OCI-LY7 (cell line): Measurements from ENCODE around the gene CNDP1. TPM values are rescaled to one million over a fixed set of nuclear protein-coding genes. Genes with fewer than 3 reads are reported as not detected.

Experiments
- BruUV-seq: library from RNA; stranded (reverse); fragments of 400-500 nt; replicated peaks from 2 replicates; lab custom pipeline; 2021; lab: Mats Ljungman, UMichigan
- CTCF ChIA-PET: fragments of 300-600 bp; sonication (Branson Sonifier 250); formaldehyde crosslinking; loops from one replicate; lab custom pipeline; 2022; ENCODE audit warnings: antibody characterized with exemption; ENCODE audit not compliant: unreplicated experiment; lab: Charles Lee
- POLR2A ChIA-PET: fragments of 300-600 bp; sonication (Branson Sonifier 250); formaldehyde crosslinking; loops from one replicate; lab custom pipeline; 2022; ENCODE audit warnings: antibody characterized with exemption; lab: Charles Lee
- DNase-seq: peaks from one replicate; pipeline ENCODE4 v3.0.0-alpha.2; 2015; ENCODE audit warnings: low spot score
- H2AFZ ChIP-seq: fragments of 200-600 bp; sonication (generic), shearing (Covaris generic); 2 replicates; pipeline ENCODE4 v1.6.1; 2014; ENCODE audit warnings: mild to moderate bottlenecking, antibody characterized with exemption, low read length, moderate library complexity
- H3K27ac ChIP-seq: fragments of 200-600 bp; sonication (generic); 2 replicates; pipeline ENCODE4 v1.5.1; 2014; ENCODE audit warnings: mixed run types, low read depth, mild to moderate bottlenecking, moderate library complexity, low read length, inconsistent platforms; ENCODE audit not compliant: poor library complexity, severe bottlenecking
- H3K36me3 ChIP-seq: fragments of 200-600 bp; sonication (generic); 2 replicates; pipeline ENCODE4 v1.6.1; 2014; ENCODE audit warnings: mild to moderate bottlenecking, antibody characterized with exemption, low read length, moderate library complexity, mixed read lengths; ENCODE audit not compliant: insufficient read depth
- H3K4me1 ChIP-seq: fragments of 200-600 bp; sonication (generic); 2 replicates; pipeline ENCODE4 v1.5.1; 2014; ENCODE audit warnings: mild to moderate bottlenecking, low read length; ENCODE audit not compliant: insufficient read depth, poor library complexity, severe bottlenecking
- H3K4me2 ChIP-seq: fragments of 200-600 bp; sonication (generic); 2 replicates; pipeline ENCODE4 v1.6.1; 2014; ENCODE audit warnings: mild to moderate bottlenecking, low read length
- H3K4me3 ChIP-seq: fragments of 200-600 bp; sonication (generic); 2 replicates; pipeline ENCODE4 v1.5.1; 2014; ENCODE audit warnings: mild to moderate bottlenecking, low read depth, low read length; ENCODE audit not compliant: poor library complexity, severe bottlenecking
- H3K79me2 ChIP-seq: fragments of 200-600 bp; sonication (generic); 2 replicates; pipeline ENCODE4 v1.6.1; 2016; ENCODE audit warnings: low read depth, mild to moderate bottlenecking, low read length, moderate library complexity, mixed read lengths; ENCODE audit not compliant: insufficient read depth
- H3K9me2 ChIP-seq: fragments of 200-600 bp; sonication (generic); 2 replicates; pipeline ENCODE4 v1.6.1; 2016; ENCODE audit warnings: mild to moderate bottlenecking, low read length, mixed read lengths; ENCODE audit not compliant: insufficient read depth
- H3K9me3 ChIP-seq: fragments of 200-600 bp; sonication (generic); 2 replicates; pipeline ENCODE4 v1.6.1; 2014; ENCODE audit warnings: mild to moderate bottlenecking, mixed run types, low read length, mixed read lengths
- H4K20me1 ChIP-seq: fragments of 200-600 bp; sonication (generic); 2 replicates; pipeline ENCODE4 v1.6.1; 2014; ENCODE audit warnings: mild to moderate bottlenecking, antibody characterized with exemption, low read length, moderate library complexity, mixed read lengths; ENCODE audit not compliant: insufficient read depth
- EZH2phosphoT487 ChIP-seq: fragments of 200-600 bp; sonication (generic); IDR thresholded peaks from 2 replicates; pipeline ENCODE4 v1.6.1; 2018; ENCODE audit warnings: low read depth, borderline replicate concordance, mild to moderate bottlenecking, mixed run types, antibody characterized with exemption, low read length, moderate library complexity, mixed read lengths
- intact Hi-C: fragments of 100-400 bp; cut with micrococcal nuclease; formaldehyde crosslinking; loops from one replicate; pipeline ENCODE4 v1.10.0; 2022; ENCODE audit not compliant: unreplicated experiment
- total RNA-seq, 2 experiments: library from RNA; depleted of rRNA in 1 of 2; stranded (reverse); fragments of >200 nt in 1 of 2; shearing (Covaris generic) in 1 of 2; gene quantifications; 2 replicates each; pipeline ENCODE4 v1.2.3, GENCODE V29; 2014 to 2022
- TF ChIP-seq, protein P1 (sequence below): fragments of 200-600 bp; sonication (generic); conservative IDR thresholded peaks from 2 replicates; pipeline ENCODE4 v1.5.1; 2014; ENCODE audit warnings: mild to moderate bottlenecking, antibody characterized with exemption, low read length, moderate library complexity, mixed read lengths

Gene CNDP1
- total RNA-seq, 2 experiments from 2014 or later, result not detected

DNA sequence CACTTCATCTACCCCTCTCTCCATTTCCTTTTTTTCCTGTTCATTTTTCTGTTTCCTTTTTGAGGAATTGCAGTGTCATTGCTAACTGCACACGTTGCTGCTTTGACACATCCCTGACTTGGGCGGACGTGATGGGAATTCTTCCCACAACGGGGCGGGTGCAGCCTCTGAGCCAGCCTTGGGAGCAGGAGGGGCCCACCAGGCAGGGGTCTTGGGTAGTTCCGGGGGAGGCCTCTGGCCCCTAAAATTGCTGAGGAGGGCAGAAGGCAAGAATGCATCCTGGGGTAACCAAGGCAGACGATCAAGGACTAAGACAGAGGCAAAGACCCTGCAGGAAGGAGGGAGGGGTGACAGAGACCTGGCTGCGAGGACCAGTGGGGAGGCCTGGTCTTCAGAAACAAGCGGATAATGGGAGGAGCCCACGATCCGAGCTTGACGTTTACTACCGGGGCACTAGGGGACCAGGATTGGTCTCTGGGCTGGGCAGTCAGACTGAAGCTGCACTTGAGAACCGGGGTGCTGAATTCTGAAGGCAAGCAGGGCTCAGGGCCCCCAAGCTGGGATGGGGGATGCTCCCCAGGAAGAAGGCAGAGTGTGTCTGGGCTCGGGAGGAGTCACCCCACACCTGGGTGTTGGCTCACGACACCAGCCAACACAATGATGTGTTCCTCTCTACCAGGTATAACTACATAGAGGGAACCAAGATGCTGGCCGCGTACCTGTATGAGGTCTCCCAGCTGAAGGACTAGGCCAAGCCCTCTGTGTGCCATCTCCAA is 14.8 kb upstream of the CNDP1 start:
- no peak for DNase-seq
- H2AFZ ChIP-seq, result no peak overlapping the region
- no TSS peak for BruUV-seq
- no peaks in the 10 kb centered on the region for H3K9me3 ChIP-seq
- no peaks in the 10 kb centered on the region for H3K79me2 ChIP-seq
- H3K9me2 ChIP-seq, result no peaks in the 10 kb centered on the region
- TF ChIP-seq, protein P1, sequence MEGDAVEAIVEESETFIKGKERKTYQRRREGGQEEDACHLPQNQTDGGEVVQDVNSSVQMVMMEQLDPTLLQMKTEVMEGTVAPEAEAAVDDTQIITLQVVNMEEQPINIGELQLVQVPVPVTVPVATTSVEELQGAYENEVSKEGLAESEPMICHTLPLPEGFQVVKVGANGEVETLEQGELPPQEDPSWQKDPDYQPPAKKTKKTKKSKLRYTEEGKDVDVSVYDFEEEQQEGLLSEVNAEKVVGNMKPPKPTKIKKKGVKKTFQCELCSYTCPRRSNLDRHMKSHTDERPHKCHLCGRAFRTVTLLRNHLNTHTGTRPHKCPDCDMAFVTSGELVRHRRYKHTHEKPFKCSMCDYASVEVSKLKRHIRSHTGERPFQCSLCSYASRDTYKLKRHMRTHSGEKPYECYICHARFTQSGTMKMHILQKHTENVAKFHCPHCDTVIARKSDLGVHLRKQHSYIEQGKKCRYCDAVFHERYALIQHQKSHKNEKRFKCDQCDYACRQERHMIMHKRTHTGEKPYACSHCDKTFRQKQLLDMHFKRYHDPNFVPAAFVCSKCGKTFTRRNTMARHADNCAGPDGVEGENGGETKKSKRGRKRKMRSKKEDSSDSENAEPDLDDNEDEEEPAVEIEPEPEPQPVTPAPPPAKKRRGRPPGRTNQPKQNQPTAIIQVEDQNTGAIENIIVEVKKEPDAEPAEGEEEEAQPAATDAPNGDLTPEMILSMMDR, result no peak
- no peak for TF ChIP-seq EZH2phosphoT487
- H3K36me3 ChIP-seq, result peaks cover 29% of the 10 kb centered on the region; the same call in 1 of the 2 replicates
- H4K20me1 ChIP-seq, result no peaks in the 10 kb centered on the region
- ChIA-PET POLR2A (no interaction called here), CTCF (no interaction called here)
- no peak overlapping the region for H3K4me2 ChIP-seq
- no peaks in the 10 kb centered on the region for H3K4me1 ChIP-seq
- H3K27ac ChIP-seq, result no peak overlapping the region
- intact Hi-C loops, result no loop called here
- H3K4me3 ChIP-seq, result no peak overlapping the region

- intact Hi-C loops, result no loop called here
- H3K27ac ChIP-seq, result no peak overlapping the region
- ChIA-PET CTCF (no interaction called here), POLR2A (no interaction called here)
- DNase-seq, result no peak
- no peak overlapping the region for H3K4me3 ChIP-seq
- no peaks in the 10 kb centered on the region for H3K9me3 ChIP-seq
- no peak for TF ChIP-seq EZH2phosphoT487
- TF ChIP-seq, protein P1, result no peak
- TSS peak; percentile 94 for BruUV-seq
- no peaks in the 10 kb centered on the region for H4K20me1 ChIP-seq
- no peaks in the 10 kb centered on the region for H3K9me2 ChIP-seq
- no peaks in the 10 kb centered on the region for H3K4me1 ChIP-seq
- H3K36me3 ChIP-seq, result peaks cover 23% of the 10 kb centered on the region; the same call in 1 of the 2 replicates
- H2AFZ ChIP-seq, result no peak overlapping the region
- no peak overlapping the region for H3K4me2 ChIP-seq
- no peaks in the 10 kb centered on the region for H3K79me2 ChIP-seq
Measured at GRCh38 chr18:74520096-74520833, 14.0 kb upstream of the CNDP1 start.
